ENCODE data around the gene SIPA1L3.

The SIPA1L3 gene

GRCh38 chr19:37979547-37980082, 72.6 kb downstream of the SIPA1L3 start:
- no peak for DNase-seq

- peak in 2 of 14 donors; percentile 16 to 17 for DNase-seq
These were observed 73.6 kb downstream of the SIPA1L3 start for GRCh38 chr19:37980419-37981170.

- no peak for DNase-seq
These were observed 74.9 kb downstream of the SIPA1L3 start for GRCh38 chr19:37981785-37982475.

GRCh38 chr19:37982655-37983054, 75.6 kb downstream of the SIPA1L3 start:
- no peak for DNase-seq

- no peak for DNase-seq
These were observed 76.1 kb downstream of the SIPA1L3 start for GRCh38 chr19:37983153-37983552.

GRCh38 chr19:37983916-37984315, 76.9 kb downstream of the SIPA1L3 start:
- peak in 7 of 14 donors; percentile 9 to 44 (median 20) for DNase-seq

- no peak for DNase-seq
These were observed 79.2 kb downstream of the SIPA1L3 start for GRCh38 chr19:37986048-37986750.

- DNase-seq = peak in 1 of 14 donors; percentile 8
These were observed 80.6 kb downstream of the SIPA1L3 start for GRCh38 chr19:37987356-37988332.

GRCh38 chr19:37988758-37989635, 82.0 kb downstream of the SIPA1L3 start:
- no peak for DNase-seq

GRCh38 chr19:37989855-37990254, 82.8 kb downstream of the SIPA1L3 start:
- no peak for DNase-seq

- no peak for DNase-seq
These were observed 83.4 kb downstream of the SIPA1L3 start for GRCh38 chr19:37990362-37990761.

- no peak for DNase-seq
These were observed 84.3 kb downstream of the SIPA1L3 start for GRCh38 chr19:37991176-37991835.

GRCh38 chr19:37991841-37992248, 84.8 kb downstream of the SIPA1L3 start:
- DNase-seq = no peak

GRCh38 chr19:37992761-37993160, 85.8 kb downstream of the SIPA1L3 start:
- DNase-seq = no peak

GRCh38 chr19:37994823-37995130, 87.8 kb downstream of the SIPA1L3 start:
- no peak for DNase-seq

GRCh38 chr19:37995346-37995745, 88.3 kb downstream of the SIPA1L3 start:
- no peak for DNase-seq

- no peak for DNase-seq
These were observed 90.9 kb downstream of the SIPA1L3 start for GRCh38 chr19:37997911-37998344.

- DNase-seq = no peak
These were observed 91.8 kb downstream of the SIPA1L3 start for GRCh38 chr19:37998801-37999308.

GRCh38 chr19:37999309-38000213, 92.6 kb downstream of the SIPA1L3 start:
- DNase-seq = no peak
